Posterior vena cava (tissue), 2 donors: ENCODE data around the gene PPP1CB. TPM values are rescaled to one million over a fixed set of nuclear protein-coding genes. Genes with fewer than 3 reads are reported as not detected.
A peak's percentile ranks its signal among the peaks of the same experiment; 100 is the strongest.

Experiments
- DNase-seq: peaks from one replicate; pipeline ENCODE4 v3.0.0-alpha.2; 2020; ENCODE audit warnings: low spot score
- intact Hi-C, 2 donors: fragments of 100-400 bp; cut with DNase I; formaldehyde crosslinking; loops; one replicate each; pipeline versions ENCODE4 v1.14.1 to v1.14.2; 2022 to 2023
- long read RNA-seq, 2 donors: library from polyadenylated mRNA; unstranded; transcript quantifications; one replicate each; pipeline ENCODE4 v2.0.0, GENCODE V29; 2020 to 2021
- total RNA-seq, 2 donors: library from RNA; stranded (reverse); fragmentation: NEBNext Ultra II Directional; extraction: Animal tissue kit (Norgen Biotek cat#: 25700); gene quantifications; one replicate each; pipeline ENCODE4 v1.2.1, GENCODE V29; 2021
- donor health status: DM: yes; HTN: yes; CAD: no.
- donor health status: DM: yes; HTN: yes; CAD: no.

PPP1CB gene
- total RNA-seq, result 100 to 1,000 TPM; 429 to 446 TPM
- long read RNA-seq, donor 1, full-length matches to known transcripts, result 100 of 116 reads
- long read RNA-seq, donor 1, partial matches to known transcripts, result 8 of 116 reads
- long read RNA-seq, donor 1, other reads (novel, unspliced or antisense), result 8 of 116 reads
- long read RNA-seq, donor 2, full-length matches to known transcripts, result 44 of 59 reads
- long read RNA-seq, donor 2, partial matches to known transcripts, result 8 of 59 reads
- long read RNA-seq, donor 2, other reads (novel, unspliced or antisense), result 7 of 59 reads

DNA sequence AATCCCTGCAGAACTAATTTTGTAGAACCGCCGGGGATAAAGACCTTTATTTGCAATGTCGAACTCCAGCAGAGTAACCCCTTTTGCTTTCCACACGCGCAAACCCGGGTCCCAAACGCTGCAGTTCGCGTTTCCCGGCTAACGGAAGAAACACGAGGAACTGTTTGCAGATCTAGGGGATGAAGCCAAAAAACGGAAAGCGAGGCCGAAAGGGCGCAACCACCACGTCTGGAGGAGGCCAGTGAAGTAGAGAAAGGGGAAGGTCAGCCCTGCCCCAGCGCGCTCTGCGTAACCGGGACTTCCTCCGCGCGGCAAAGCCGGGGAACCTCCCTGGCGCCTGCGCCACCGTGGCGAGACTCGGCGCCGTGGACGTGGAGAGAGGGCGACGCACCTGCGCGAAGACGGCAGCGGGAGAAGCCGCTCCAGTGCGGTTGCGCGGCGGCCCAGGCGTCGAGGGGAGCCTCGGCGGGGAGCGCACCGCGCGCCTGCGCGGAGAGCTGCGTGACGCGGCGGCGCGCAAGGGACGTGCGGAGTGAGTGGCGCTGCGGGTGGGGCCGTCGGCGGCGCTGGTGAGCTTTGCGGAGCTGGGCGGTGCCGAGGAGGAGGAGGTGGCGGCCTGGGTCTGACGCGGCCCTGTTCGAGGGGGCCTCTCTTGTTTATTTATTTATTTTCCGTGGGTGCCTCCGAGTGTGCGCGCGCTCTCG, at the start of gene PPP1CB:
TSS of gene PPP1CB (plus strand) at position 579 of the 704 bp plus-strand sequence. CDS start 295 bp downstream, outside the sequence.
- intact Hi-C loops, result loop anchor here in 1 of 2 donors (5.0 kb wide), 1 partner anchor 159 kb away; no protein-coding TSS in a partner anchor
- DNase-seq, result peak; percentile 99

- intact Hi-C loops, result no loop called here
Measured at GRCh38 chr2:28702415-28702861, 49.2 kb upstream of the PPP1CB start.

DNA sequence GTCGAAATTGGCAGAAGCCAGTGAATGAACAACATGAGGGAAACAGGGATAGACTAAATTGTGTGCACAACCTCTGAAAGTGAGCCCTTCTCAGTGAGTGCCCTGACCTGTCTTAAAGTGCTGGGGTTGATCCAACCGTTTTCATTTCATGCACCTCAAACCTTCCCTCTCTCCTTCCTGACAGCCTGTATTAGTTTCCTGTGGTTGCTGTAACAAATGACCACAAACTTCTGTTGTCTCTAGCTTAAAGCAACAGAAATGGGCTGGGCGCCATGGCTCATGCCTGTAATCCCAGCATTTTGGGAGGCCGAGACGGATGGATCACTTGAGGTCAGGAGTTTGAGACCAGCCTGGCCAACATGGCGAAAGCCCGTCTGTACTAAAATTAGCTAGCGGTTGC, 48.8 kb upstream of the PPP1CB start:
- intact Hi-C loops, result no loop called here
- DNase-seq, result no peak

More at GRCh38 chr2:28702415-28702861, 49.2 kb upstream of the PPP1CB start:
- DNase-seq, result no peak

DNA sequence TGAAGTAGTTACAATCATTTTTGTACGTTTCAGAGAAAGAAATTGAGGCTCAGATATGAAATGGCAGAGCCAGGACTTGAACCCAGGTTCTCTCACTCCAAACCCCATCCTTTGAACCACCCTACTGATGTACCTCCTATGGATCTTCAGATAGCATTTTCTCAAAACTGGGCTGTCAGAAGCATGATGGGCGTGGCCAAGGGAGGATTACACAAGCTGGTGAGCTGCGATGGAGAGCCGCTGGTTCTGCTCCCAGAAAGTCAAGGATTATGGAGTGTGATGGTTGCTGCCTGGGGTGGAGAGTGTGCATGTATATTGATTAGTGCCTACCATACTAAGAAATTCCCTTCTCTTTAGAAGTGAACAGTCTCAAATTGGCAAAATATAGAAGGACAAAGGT, 47.0 kb upstream of the PPP1CB start:
- no peak for DNase-seq
- intact Hi-C loops, result no loop called here

GRCh38 chr2:28705751-28706440, 45.7 kb upstream of the PPP1CB start:
- intact Hi-C loops, result loop anchor here in 1 of 2 donors (2.0 kb wide), 1 partner anchor 33 kb away; no protein-coding TSS in a partner anchor

DNA sequence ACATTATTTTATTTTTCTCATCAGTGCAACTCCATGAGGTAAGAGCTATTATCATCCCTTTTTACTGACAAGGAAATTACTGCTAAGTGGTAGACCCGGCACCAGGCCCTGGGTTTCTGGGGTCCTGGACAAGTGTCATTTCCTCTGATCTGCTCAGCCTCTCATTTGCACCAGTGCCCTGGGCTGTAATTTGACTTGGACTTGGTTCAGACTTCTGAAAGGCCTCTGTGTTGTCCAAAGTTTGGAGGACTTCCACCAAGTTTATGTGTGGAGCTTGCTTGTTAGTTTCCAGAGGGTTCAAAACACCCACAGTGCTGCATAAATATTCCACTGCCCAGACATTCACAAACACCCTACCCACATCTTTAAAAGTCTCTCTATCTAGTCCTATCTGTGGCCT, 44.0 kb upstream of the PPP1CB start:
- DNase-seq, result no peak
- intact Hi-C loops, result loop anchor here in 1 of 2 donors (2.0 kb wide), 1 partner anchor 35 kb away; no protein-coding TSS in a partner anchor

More at GRCh38 chr2:28705751-28706440, 45.7 kb upstream of the PPP1CB start:
- no peak for DNase-seq

DNA sequence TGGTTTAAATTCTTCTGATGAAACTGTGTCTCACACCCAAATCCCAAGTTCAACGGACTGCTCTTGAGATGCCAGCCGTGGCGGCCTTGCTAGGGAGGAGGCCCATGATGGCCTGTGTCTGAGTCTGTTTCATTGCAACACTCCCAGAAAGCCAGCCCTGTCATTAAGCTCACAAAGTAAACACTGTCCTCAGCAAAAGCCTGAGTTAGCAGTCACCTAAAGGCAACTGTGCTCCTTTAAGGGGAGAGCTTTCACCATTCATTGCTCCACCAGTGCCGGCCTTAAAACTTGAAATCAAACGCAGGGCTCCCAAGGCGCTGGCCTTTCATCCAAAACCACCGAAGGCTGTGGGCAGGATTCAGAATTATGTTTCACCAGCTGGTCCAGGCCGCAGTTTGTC, 42.5 kb upstream of the PPP1CB start:
- DNase-seq, result no peak
- intact Hi-C loops, result no loop called here

DNA sequence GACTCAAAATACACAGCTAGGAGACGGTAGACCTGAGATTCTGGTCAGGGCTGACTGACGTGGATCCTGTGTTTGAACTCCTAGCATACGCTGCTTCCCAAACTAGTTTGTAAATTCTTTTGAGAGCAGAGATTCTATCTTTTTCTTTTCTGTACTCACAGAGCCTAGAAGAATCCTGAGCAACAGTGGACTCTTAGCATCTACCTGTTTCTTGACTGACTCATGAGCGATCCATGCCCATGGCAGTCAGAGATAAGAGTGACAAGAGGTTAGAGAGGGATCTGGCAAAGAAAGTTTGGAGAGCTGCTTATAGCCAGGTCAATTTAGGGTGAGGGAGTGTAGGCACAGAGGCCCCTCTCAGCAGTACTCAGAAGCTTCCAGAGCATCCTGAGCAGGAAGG, 41.1 kb upstream of the PPP1CB start:
- intact Hi-C loops, result no loop called here
- DNase-seq, result no peak

DNA sequence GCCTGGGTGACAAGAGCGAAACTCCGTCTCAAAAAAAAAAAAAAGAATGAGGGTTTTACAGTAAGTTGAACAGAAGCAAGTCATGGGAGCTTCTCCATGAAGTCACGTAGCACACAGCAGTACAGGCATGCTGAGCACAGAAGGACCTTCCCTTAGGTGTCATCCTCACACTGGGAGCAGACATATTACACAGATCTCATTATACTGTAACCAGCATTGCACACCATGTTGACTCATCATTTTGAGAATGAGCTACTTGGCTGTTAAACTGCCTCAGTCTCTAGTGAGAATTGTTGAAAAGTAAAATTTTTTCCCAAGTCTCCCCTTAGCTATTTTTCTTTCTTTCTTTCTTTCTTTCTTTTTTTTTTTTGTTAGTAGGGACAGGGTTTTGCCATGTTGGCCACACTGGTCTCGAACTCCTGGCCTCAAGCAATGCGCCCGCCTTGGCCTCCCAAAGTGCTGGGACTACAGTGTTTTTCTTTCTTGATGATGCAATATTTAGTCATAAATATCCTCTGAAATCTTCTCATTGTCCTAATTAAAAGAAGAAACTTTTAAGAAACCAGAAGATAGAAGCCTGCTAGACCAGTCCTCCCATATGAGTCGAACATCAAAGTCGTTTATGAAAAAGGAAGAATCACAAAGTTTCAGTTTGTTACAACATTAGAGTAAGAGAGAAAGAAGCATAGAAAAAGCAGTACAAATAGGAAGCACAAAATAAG, 37.9 kb upstream of the PPP1CB start:
- no peak for DNase-seq
- intact Hi-C loops, result no loop called here

DNA sequence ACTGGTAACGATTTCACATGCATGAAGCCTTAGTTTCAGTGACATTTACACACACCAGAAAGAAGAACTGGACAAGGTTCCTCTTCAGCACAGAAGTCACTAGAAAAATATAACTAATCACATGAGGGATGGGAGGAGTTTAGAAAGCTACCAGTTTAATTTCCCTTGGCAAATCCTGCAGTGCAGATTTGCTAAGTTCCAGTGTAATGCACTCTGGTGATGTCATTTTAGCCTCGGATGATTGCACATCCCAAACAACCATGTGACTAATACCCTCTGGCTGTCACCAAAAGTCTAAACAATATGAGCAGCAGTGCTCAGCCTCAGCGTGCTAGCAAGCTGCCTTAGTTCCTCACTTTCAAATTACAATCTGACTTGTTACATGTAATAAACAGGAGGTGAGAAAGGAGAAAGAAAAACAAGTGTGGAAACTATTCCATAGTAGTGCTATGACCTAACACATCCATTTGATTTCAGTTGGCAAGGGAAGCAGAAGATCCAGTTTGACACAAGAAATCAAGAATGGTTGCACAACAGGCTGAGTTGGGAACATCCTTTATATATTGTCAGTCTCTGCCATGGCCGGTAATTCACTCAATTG, 35.3 kb upstream of the PPP1CB start:
- peak; percentile 83 for DNase-seq
- intact Hi-C loops, result no loop called here

GRCh38 chr2:28717339-28717758, 34.3 kb upstream of the PPP1CB start:
- peak; percentile 83 for DNase-seq
- intact Hi-C loops, result no loop called here

- DNase-seq, result no peak
- intact Hi-C loops, result loop anchor here in 1 of 2 donors (5.0 kb wide), 1 partner anchor 1962 kb away; no protein-coding TSS in a partner anchor
Measured at GRCh38 chr2:28720345-28720744, 31.3 kb upstream of the PPP1CB start.

DNA sequence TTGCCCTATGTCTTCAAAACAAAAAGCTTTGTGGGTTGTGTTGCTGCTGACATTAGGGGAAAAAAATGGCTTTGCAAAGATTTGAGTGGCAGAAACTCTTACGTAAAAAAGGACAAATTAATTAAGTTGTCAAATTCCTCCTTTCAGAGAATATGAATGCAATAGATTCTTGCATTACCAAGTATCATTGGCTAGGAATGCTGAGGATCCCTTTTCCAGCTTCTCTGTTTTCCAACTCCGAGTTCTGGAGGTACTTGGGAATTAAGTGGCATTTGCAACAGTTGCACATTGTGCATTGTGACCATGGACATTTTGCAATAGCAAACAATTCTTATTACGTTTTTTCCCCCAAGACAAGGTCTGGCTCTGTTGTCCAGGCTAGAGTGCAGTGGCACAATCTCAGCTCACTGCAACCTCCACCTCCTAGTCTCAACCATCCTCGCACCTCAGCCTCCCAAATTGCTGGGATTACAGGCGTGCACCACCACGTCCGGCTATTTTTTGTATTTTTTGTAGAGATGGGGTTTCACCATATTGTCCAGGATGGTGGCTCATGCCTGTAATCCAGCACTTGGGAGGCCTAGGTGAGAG, 29.9 kb upstream of the PPP1CB start:
- no peak for DNase-seq
- intact Hi-C loops, result loop anchor here in 1 of 2 donors (5.0 kb wide), 1 partner anchor 1961 kb away; no protein-coding TSS in a partner anchor

- intact Hi-C loops, result no loop called here
- no peak for DNase-seq
Measured at GRCh38 chr2:28725021-28725711, 26.5 kb upstream of the PPP1CB start.

- DNase-seq, result no peak
- intact Hi-C loops, result no loop called here
Measured at GRCh38 chr2:28726177-28726576, 25.5 kb upstream of the PPP1CB start.

- no peak for DNase-seq
- intact Hi-C loops, result loop anchor here in 1 of 2 donors (2.0 kb wide), 1 partner anchor 31 kb away; no protein-coding TSS in a partner anchor
Measured at GRCh38 chr2:28729698-28730097, 21.9 kb upstream of the PPP1CB start.

DNA sequence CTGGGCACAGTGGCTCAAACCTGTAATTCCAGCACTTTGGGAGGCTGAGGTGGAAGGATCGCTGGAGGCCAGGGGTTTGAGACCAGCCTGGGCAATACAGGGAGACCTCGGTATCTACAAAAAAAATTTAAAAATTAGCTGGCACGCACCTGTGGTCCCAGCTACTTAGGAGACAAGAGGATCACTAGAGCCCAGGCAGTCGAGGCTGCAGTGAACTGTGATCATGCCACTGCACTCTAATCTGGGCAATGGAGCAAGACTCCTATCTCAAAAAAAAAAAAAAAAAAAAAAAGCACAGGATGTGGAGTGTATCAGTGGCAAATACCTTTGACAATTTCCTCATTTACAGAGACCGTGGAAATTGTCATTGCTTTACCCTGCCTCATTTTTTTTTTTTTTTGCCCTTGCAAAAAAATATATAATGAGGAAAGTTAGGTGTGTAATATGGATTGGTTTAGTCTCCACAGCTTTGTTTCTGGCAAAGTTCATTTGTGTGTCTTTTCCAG, 20.9 kb upstream of the PPP1CB start:
- DNase-seq, result no peak
- intact Hi-C loops, result loop anchor here in 1 of 2 donors (2.0 kb wide), 1 partner anchor 32 kb away; no protein-coding TSS in a partner anchor
